H1 (cell line): ENCODE results near the gene ADCY6. TPM values are rescaled to one million over a fixed set of nuclear protein-coding genes. Genes with fewer than 3 reads are reported as not detected.

Experiments used
- CTCF ChIA-PET: fragments of 300-600 bp; sonication (Branson Sonifier 250); formaldehyde crosslinking; loops from one replicate; lab custom pipeline; 2021; ENCODE audit not compliant: partially characterized antibody; lab: Charles Lee
- POLR2A ChIA-PET: fragments of 300-600 bp; sonication (Branson Sonifier 250); formaldehyde crosslinking; loops from one replicate; lab custom pipeline; 2021; ENCODE audit warnings: inconsistent platforms; ENCODE audit not compliant: partially characterized antibody; lab: Charles Lee
- DNase-seq, 2 experiments: peaks; one replicate each; pipeline versions ENCODE4 v3.0.0 to v3.0.0-alpha.2; 2010 to 2022; ENCODE audit warnings: low spot score in 2 of 2, low read depth in 1 of 2, mixed read lengths in 1 of 2
- FAIRE-seq: peaks from 2 replicates; lab custom pipeline; 2011; peaks lifted over from hg19 to GRCh38; lab: Jason Lieb, UNC
- H2AFZ ChIP-seq: 2 replicates; pipeline ENCODE4 v1.8.1; 2012; ENCODE audit warnings: low read length, inconsistent platforms
- H2AK5ac ChIP-seq: 2 replicates; pipeline ENCODE4 v1.6.1; 2013; ENCODE audit warnings: low read depth, low read length
- H2BK120ac ChIP-seq: replicated peaks from 2 replicates; pipeline ENCODE3; 2013; ENCODE audit warnings: low read depth, low read length, inconsistent platforms
- H2BK12ac ChIP-seq: 2 replicates; pipeline ENCODE4 v1.6.1; 2013; ENCODE audit warnings: low read depth, low read length
- H2BK15ac ChIP-seq: 2 replicates; pipeline ENCODE4 v1.6.1; 2013; ENCODE audit warnings: low read length
- H2BK20ac ChIP-seq: 2 replicates; pipeline ENCODE4 v1.6.1; 2013; ENCODE audit warnings: low read length
- H2BK5ac ChIP-seq: 2 replicates; pipeline ENCODE4 v1.6.1; 2013; ENCODE audit warnings: low read depth, low read length
- H3K14ac ChIP-seq: 2 replicates; pipeline ENCODE4 v1.6.1; 2013; ENCODE audit warnings: inconsistent platforms; ENCODE audit not compliant: insufficient read length
- H3K18ac ChIP-seq: 2 replicates; pipeline ENCODE4 v1.6.1; 2013; ENCODE audit warnings: low read length; ENCODE audit errors: extremely low read depth
- H3K23ac ChIP-seq: 2 replicates; pipeline ENCODE4 v1.6.1; 2013; ENCODE audit warnings: inconsistent platforms; ENCODE audit not compliant: insufficient read length
- H3K23me2 ChIP-seq: 2 replicates; pipeline ENCODE4 v1.6.1; 2013; ENCODE audit warnings: low read depth, low read length
- H3K27ac ChIP-seq: 2 replicates; pipeline ENCODE4 v1.6.1; 2011; ENCODE audit warnings: low read depth, low read length, inconsistent platforms
- H3K27me3 ChIP-seq, 4 experiments: replicated peaks in 1 of 4; 1 replicate in 1 of 4; 2 replicates in 3 of 4; pipeline versions ENCODE4 v1.6.1 to v1.8.1; 2011 to 2013; ENCODE audit warnings: low read length in 3 of 4, mild to moderate bottlenecking in 3 of 4, inconsistent platforms in 2 of 4, mixed read lengths in 2 of 4, moderate library complexity in 1 of 4; ENCODE audit not compliant: control insufficient read depth in 3 of 4, insufficient read depth in 3 of 4; ENCODE audit errors: extremely low read depth in 1 of 4
- H3K36me3 ChIP-seq, 4 experiments: 2 replicates each; pipeline versions ENCODE4 v1.6.1 to v1.8.1; 2011 to 2013; ENCODE audit warnings: mild to moderate bottlenecking in 4 of 4, low read length in 3 of 4, moderate library complexity in 2 of 4, control low read depth in 1 of 4, inconsistent platforms in 1 of 4; ENCODE audit not compliant: insufficient read depth in 4 of 4, control insufficient read depth in 2 of 4
- H3K4ac ChIP-seq: replicated peaks from 2 replicates; pipeline ENCODE3; 2013; ENCODE audit warnings: low read length, low read depth, mixed read lengths, inconsistent platforms; ENCODE audit not compliant: insufficient read length
- H3K4me1 ChIP-seq, 4 experiments: replicated peaks in 1 of 4; 1 replicate in 1 of 4; 2 replicates in 3 of 4; pipeline versions ENCODE4 v1.6.1 to v1.8.1; 2011 to 2013; ENCODE audit warnings: low read length in 3 of 4, inconsistent platforms in 2 of 4, mixed read lengths in 1 of 4; ENCODE audit not compliant: insufficient read depth in 4 of 4, control insufficient read depth in 3 of 4
- H3K4me2 ChIP-seq, 2 experiments: 2 replicates each; pipeline versions ENCODE4 v1.6.1 to v1.8.1; 2011 to 2013; ENCODE audit warnings: low read depth in 2 of 2, low read length in 2 of 2, control low read depth in 1 of 2, inconsistent platforms in 1 of 2, mild to moderate bottlenecking in 1 of 2; ENCODE audit not compliant: insufficient read depth in 1 of 2
- H3K4me3 ChIP-seq, 4 experiments: fragments of 200-600, 300-600 bp in 1 of 4; sonication (generic), shearing (Covaris generic), sonication (Bioruptor Twin) in 1 of 4; 2 replicates each; pipeline versions ENCODE4 v1.5.1 to v1.8.1; 2011 to 2016; ENCODE audit warnings: low read length in 4 of 4, low read depth in 3 of 4, control low read depth in 2 of 4, inconsistent platforms in 2 of 4, mild to moderate bottlenecking in 2 of 4, mixed read lengths in 1 of 4, moderate library complexity in 1 of 4; ENCODE audit not compliant: insufficient read depth in 2 of 4; ENCODE audit errors: extremely low read depth in 1 of 4
- H3K56ac ChIP-seq: replicated peaks from 2 replicates; pipeline ENCODE3; 2013; ENCODE audit warnings: low read depth, mild to moderate bottlenecking, mixed read lengths, low read length, inconsistent platforms; ENCODE audit not compliant: insufficient read length
- H3K79me1 ChIP-seq: 2 replicates; pipeline ENCODE4 v1.6.1; 2013; ENCODE audit warnings: low read depth, low read length, control low read depth
- H3K79me2 ChIP-seq, 2 experiments: 2 replicates each; pipeline versions ENCODE4 v1.6.1 to v1.8.1; 2012 to 2013; ENCODE audit warnings: low read length in 2 of 2, mild to moderate bottlenecking in 2 of 2, inconsistent platforms in 1 of 2; ENCODE audit not compliant: insufficient read depth in 2 of 2, control insufficient read depth in 1 of 2
- H3K9ac ChIP-seq, 4 experiments: replicated peaks in 1 of 4; 1 replicate in 1 of 4; 2 replicates in 3 of 4; pipeline versions ENCODE4 v1.6.1 to v1.8.1; 2011 to 2013; ENCODE audit warnings: low read depth in 3 of 4, low read length in 3 of 4, control low read depth in 2 of 4, mild to moderate bottlenecking in 2 of 4, moderate library complexity in 2 of 4, inconsistent platforms in 1 of 4; ENCODE audit errors: extremely low read depth in 1 of 4
- H3K9me3 ChIP-seq, 2 experiments: 2 replicates each; pipeline versions ENCODE4 v1.6.1 to v1.8.1; 2012 to 2013; ENCODE audit warnings: mild to moderate bottlenecking in 2 of 2, moderate library complexity in 2 of 2, control low read depth in 1 of 2, inconsistent platforms in 1 of 2, low read depth in 1 of 2, low read length in 1 of 2, mixed read lengths in 1 of 2; ENCODE audit not compliant: insufficient read depth in 2 of 2
- H4K20me1 ChIP-seq, 2 experiments: replicated peaks in 1 of 2; 2 replicates each; pipeline versions ENCODE3 to v1.8.1; 2011 to 2013; ENCODE audit warnings: inconsistent platforms in 2 of 2, low read length in 2 of 2, mild to moderate bottlenecking in 1 of 2; ENCODE audit not compliant: insufficient read depth in 2 of 2, control insufficient read depth in 1 of 2
- H4K5ac ChIP-seq: 2 replicates; pipeline ENCODE4 v1.6.1; 2013; ENCODE audit warnings: low read length, low read depth, mixed read lengths, inconsistent platforms; ENCODE audit not compliant: insufficient read length
- H4K8ac ChIP-seq: 2 replicates; pipeline ENCODE4 v1.8.0; 2013; ENCODE audit warnings: mild to moderate bottlenecking, moderate library complexity, low read length, inconsistent platforms; ENCODE audit not compliant: insufficient read depth; ENCODE audit errors: extremely low read depth
- H4K91ac ChIP-seq: replicated peaks from 2 replicates; pipeline ENCODE3; 2013; ENCODE audit warnings: low read length, mixed read lengths, inconsistent platforms; ENCODE audit not compliant: insufficient read length
- CBX5 ChIP-seq: fragments of 300-800, 300-1000 bp; sonication (generic); IDR thresholded peaks from 2 replicates; pipeline ENCODE4 v1.7.1; 2016; ENCODE audit warnings: antibody characterized with exemption, low read length, low read depth
- RAD21 ChIP-seq, 2 experiments: IDR thresholded peaks in 1 of 2; conservative IDR thresholded peaks in 1 of 2; 2 replicates each; pipeline ENCODE4 v1.6.1; 2011; ENCODE audit warnings: low read depth in 2 of 2, low read length in 2 of 2, improper control_type of control experiment in 1 of 2, inconsistent platforms in 1 of 2, mild to moderate bottlenecking in 1 of 2, moderate library complexity in 1 of 2
- SIN3A ChIP-seq, 2 experiments: IDR thresholded peaks in 1 of 2; conservative IDR thresholded peaks in 1 of 2; 2 replicates each; pipeline ENCODE4 v1.6.1; 2011 to 2012; ENCODE audit warnings: low read length in 2 of 2, improper control_type of control experiment in 1 of 2, low read depth in 1 of 2, mild to moderate bottlenecking in 1 of 2
- SUZ12 ChIP-seq: fragments of 200-600 bp; sonication (generic); IDR thresholded peaks from 2 replicates; pipeline ENCODE4 v1.6.1; 2012; ENCODE audit warnings: mild to moderate bottlenecking, inconsistent platforms, low read length, moderate library complexity, mixed read lengths
- TAF1 ChIP-seq: IDR thresholded peaks from 2 replicates; pipeline ENCODE4 v1.6.1; 2011; ENCODE audit warnings: mild to moderate bottlenecking, low read depth, low read length
- TBP ChIP-seq: IDR thresholded peaks from 2 replicates; pipeline ENCODE4 v1.6.1; 2011; ENCODE audit warnings: low read depth, low read length, improper control_type of control experiment
- WGBS, 2 experiments: shearing (Covaris generic) in 1 of 2; methylation state at CpG; one replicate each; pipeline versions ENCODE4 v1.1.6 to v1.1.7; 2013 to 2015; ENCODE audit warnings: low lambda C conversion rate in 2 of 2, mixed read lengths in 2 of 2, inconsistent platforms in 1 of 2, low coverage in 1 of 2, missing lambda C conversion rate in 1 of 2; ENCODE audit not compliant: insufficient replicate concordance in 2 of 2, insufficient coverage in 1 of 2, insufficient read length in 1 of 2; ENCODE audit errors: extremely low coverage in 1 of 2, missing lambda C conversion rate in 1 of 2; 5-methylcytosine and 5-hydroxymethylcytosine counted together
- polyA plus RNA-seq, 7 experiments: library from polyadenylated mRNA; depleted of rRNA in 3 of 7; stranded (reverse) in 5 of 7; unstranded in 2 of 7; fragments of >200 nt in 5 of 7; fragments of 200-250 nt in 2 of 7; gene quantifications; 1 replicate in 5 of 7; 2 replicates in 1 of 7; 4 replicates in 1 of 7; pipeline versions ENCODE4 v1.2.1 to v1.2.3, GENCODE V29; 2011 to 2013; ENCODE audit warnings: missing spikeins in 2 of 7, mixed read lengths in 2 of 7
- total RNA-seq: library from RNA; stranded (reverse); fragmentation: NEBNext Ultra II Directional; extraction: Animal tissue kit (Norgen Biotek cat#: 25700); gene quantifications from 2 replicates; pipeline ENCODE4 v1.2.1, GENCODE V29; 2021
- TF ChIP-seq, protein P1 (sequence below), 3 experiments: IDR thresholded peaks; 1 replicate in 2 of 3; 2 replicates in 1 of 3; pipeline versions ENCODE4 v1.5.1 to v1.6.1; 2011; ENCODE audit warnings: low read length in 3 of 3, mild to moderate bottlenecking in 3 of 3, inconsistent platforms in 2 of 3, low read depth in 1 of 3, moderate library complexity in 1 of 3; ENCODE audit not compliant: insufficient read depth in 1 of 3; ENCODE audit errors: control extremely low read depth in 1 of 3

The ADCY6 gene
- total and polyA plus RNA-seq, 2 of the 8 experiments (the other 6 are each of a cell fraction or from before 2014, with no cell fraction given) = 11.7 to 17.5 TPM

DNA sequence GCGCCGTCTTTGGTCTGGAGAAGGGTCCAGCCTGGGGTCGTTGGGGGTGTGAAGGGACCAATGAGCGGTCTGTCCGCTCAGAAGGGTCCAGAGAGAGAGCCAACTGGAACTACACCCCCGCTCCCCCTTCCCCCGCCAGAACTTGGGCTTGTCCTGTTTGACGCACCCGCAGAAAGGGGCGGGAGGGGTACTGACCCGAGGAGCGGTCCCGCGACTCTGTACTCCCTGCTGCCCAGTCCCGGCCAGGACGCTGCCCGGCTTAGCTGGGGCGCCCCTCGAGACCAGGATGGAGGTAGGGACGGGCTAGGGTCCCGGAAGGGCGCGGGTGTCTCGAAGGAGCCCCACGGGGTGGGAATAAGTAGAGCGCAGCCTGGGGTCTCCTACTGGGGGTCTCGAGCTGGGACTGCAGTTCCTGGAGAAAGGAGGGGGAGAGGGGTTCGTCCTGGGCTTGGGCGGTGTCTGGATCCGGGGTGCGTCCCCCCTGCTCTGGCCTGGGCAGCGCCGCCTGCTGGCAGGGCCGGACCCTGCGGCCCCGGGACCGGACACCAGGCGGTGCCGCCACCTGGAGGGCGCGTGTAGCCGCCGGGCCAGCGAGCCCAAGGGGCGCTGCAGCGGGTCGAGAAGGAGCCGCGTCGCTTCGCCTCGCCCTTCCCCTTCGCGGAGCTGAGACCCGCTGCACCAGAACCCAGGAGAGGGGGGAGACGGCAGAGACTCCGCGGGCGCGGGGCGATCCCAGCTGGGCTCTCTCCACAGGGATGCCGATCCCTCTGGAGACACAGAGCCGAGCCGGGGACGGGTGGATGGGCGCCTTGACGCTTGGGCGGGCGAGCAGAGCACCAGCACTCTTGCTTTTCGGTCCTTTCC, 25.6 kb upstream of the ADCY6 start:
- peak overlapping the region; percentile 59 to 94 (median 88) for H3K4me3 ChIP-seq
- peak overlapping the region; percentile 31 for H2AFZ ChIP-seq
- H3K9me3 ChIP-seq = no peaks in the 10 kb centered on the region
- no peaks in the 10 kb centered on the region for H3K79me1 ChIP-seq
- peaks cover 34% of the 10 kb centered on the region; the same call in 1 of the 2 replicates for H3K23me2 ChIP-seq
- peaks cover 0 to 27% (median 19%) of the 10 kb centered on the region in 4 experiments; a peak in 6 of 7 replicates for H3K4me1 ChIP-seq
- no peak overlapping the region for H3K4ac ChIP-seq
- peak overlapping the region; percentile 25 for H3K56ac ChIP-seq
- H2BK12ac ChIP-seq = no peak overlapping the region; the same call in 1 of the 2 replicates
- H4K5ac ChIP-seq = no peak overlapping the region
- no peak overlapping the region for H3K27ac ChIP-seq
- H2BK5ac ChIP-seq = 0 out of 2 replicates have a peak overlapping the region, but pooled peaks have one; percentile 16
- H3K4me2 ChIP-seq = peak overlapping the region; percentile 86 to 96
- no peak overlapping the region for H2BK120ac ChIP-seq
- CTCF ChIA-PET = interaction anchor here (0.7 to 12.1 kb wide), 29 partner anchors 10 to 279 kb away, joined by 3 to 121 read pairs (median 6); partner anchors contain the start of genes ADCY6, ARF3, DDX23 and WNT1
- no peak overlapping the region; the same call in 1 of the 2 replicates for H2BK15ac ChIP-seq
- POLR2A ChIA-PET = interaction anchor here (0.7 to 5.5 kb wide), 13 partner anchors 9 to 317 kb away, joined by 3 to 23 read pairs (median 5); partner anchors contain the start of genes ADCY6, ARF3, DDX23 and KANSL2
- FAIRE-seq (no peak), DNase-seq (peak in 1 of 2 experiments; percentile 94)
- peak overlapping the region; percentile 78 for H3K18ac ChIP-seq
- H4K20me1 ChIP-seq = peaks cover 0 to 3% of the 10 kb centered on the region in 2 experiments
- H4K8ac ChIP-seq = no peak overlapping the region; the same call in 1 of the 2 replicates
- no peak overlapping the region for H2AK5ac ChIP-seq
- no peak overlapping the region for H2BK20ac ChIP-seq
- H3K9ac ChIP-seq = peak overlapping the region in 2 of 4 experiments; percentile 8 to 39; a peak in 4 of 7 replicates
- H3K79me2 ChIP-seq = no peaks in the 10 kb centered on the region
- no peak overlapping the region for H4K91ac ChIP-seq
- peaks cover 17 to 46% (median 36%) of the 10 kb centered on the region in 4 experiments for H3K27me3 ChIP-seq
- no peak overlapping the region for H3K23ac ChIP-seq
- WGBS, 2 experiments = 2% methylated on average over 52 of the region's 70 CpGs; no CpG with 5 or more reads in 1 of the 2 experiments
- no peak overlapping the region for H3K14ac ChIP-seq
- H3K36me3 ChIP-seq = no peaks in the 10 kb centered on the region
- TF ChIP-seq SUZ12 = no peak
- TF ChIP-seq SIN3A (conservative IDR thresholded peaks at IDR 0.05 in 1 of 2, IDR thresholded peaks at IDR 0.05 in 1 of 2; ENCODE audit: low read depth in 1 of 2, low read length in 2 of 2) = no peak; a peak in 1 of 4 replicates
- TF ChIP-seq TAF1 = no peak
- TF ChIP-seq CBX5 = no peak
- no peak for TF ChIP-seq TBP
- TF ChIP-seq, protein P1, sequence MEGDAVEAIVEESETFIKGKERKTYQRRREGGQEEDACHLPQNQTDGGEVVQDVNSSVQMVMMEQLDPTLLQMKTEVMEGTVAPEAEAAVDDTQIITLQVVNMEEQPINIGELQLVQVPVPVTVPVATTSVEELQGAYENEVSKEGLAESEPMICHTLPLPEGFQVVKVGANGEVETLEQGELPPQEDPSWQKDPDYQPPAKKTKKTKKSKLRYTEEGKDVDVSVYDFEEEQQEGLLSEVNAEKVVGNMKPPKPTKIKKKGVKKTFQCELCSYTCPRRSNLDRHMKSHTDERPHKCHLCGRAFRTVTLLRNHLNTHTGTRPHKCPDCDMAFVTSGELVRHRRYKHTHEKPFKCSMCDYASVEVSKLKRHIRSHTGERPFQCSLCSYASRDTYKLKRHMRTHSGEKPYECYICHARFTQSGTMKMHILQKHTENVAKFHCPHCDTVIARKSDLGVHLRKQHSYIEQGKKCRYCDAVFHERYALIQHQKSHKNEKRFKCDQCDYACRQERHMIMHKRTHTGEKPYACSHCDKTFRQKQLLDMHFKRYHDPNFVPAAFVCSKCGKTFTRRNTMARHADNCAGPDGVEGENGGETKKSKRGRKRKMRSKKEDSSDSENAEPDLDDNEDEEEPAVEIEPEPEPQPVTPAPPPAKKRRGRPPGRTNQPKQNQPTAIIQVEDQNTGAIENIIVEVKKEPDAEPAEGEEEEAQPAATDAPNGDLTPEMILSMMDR (IDR thresholded peaks at IDR 0.05; ENCODE audit: control extremely low read depth in 1 of 3, insufficient read depth in 1 of 3, low read depth in 1 of 3, low read length in 3 of 3) = peak in 2 of 3 experiments; percentile 95 to 99; a peak in 3 of 4 replicates
- peak in 1 of 2 experiments; percentile 48; a peak in 2 of 4 replicates for TF ChIP-seq RAD21 (IDR thresholded peaks at IDR 0.05 in 1 of 2, conservative IDR thresholded peaks at IDR 0.05 in 1 of 2; ENCODE audit: low read depth in 2 of 2, low read length in 2 of 2)
